Measurements from ENCODE around the gene ABCB1.
"Not testable (repeated sequence)": the region's sequence is repeated elsewhere in the genome, so short reads cannot be mapped to it uniquely, and the experiment has no call there.

ABCB1 gene

DNA sequence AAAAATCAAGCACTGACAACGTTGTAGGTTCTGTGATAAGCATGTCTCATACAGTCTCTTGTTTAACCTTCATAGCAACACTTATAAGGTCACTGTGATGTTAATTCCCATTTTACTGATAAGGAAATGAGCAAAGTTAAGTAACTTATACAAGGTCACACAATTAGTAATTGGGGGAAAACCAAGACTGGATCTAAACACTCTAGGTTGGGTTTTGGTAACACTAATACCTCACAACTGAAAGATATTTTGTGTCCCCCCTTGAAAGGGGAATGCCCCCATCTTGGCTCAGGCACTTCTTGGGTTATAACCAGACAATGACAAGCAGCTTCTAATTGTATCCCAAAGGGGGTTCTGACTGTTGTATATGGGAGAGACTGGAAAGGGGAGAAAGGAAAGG lies 89.2 kb downstream of the ABCB1 start:
- DNase-seq, result no peak

DNA sequence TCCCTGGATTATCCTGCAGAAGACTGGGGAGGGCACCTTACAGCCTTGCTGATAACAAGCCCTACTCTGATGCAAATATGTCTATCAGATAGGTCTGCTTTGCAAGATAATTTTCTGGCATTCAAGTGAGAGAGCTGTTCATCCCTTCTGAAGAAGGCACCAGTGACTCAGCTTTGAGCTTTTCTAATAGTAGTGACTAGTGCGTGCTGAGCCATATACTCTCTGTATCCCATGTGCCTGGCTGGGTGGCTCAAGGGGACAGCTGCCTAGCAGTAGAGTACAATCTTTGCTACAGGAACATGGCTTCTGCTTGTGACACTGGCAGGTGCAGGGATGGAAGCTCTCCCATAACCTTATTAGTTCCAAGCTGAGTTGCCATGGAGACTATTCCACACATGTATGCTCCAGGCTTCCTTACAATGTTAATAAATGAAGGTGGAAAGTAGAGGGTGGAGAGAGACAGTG lies 90.2 kb downstream of the ABCB1 start:
- DNase-seq, result no peak

DNA sequence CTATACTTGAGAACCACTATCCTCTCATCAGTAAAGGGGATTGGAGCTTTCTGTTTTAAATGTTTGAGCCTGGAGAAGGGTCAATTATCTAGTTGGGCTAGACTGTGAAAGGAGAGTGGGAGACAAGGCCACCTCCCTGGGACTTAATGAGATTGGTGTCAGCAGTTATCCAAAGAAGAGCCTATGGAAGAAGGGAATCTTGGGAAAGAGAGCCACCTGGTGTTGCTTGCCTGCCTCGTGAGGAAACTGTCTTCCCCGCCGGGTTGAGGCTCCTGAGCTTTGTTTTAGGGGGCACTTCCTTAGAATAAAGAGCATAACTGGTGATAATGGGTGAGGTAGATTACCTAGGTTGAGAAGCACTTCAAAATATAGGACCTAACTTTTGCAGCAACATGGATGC lies 93.2 kb downstream of the ABCB1 start:
- DNase-seq, result no peak

DNA sequence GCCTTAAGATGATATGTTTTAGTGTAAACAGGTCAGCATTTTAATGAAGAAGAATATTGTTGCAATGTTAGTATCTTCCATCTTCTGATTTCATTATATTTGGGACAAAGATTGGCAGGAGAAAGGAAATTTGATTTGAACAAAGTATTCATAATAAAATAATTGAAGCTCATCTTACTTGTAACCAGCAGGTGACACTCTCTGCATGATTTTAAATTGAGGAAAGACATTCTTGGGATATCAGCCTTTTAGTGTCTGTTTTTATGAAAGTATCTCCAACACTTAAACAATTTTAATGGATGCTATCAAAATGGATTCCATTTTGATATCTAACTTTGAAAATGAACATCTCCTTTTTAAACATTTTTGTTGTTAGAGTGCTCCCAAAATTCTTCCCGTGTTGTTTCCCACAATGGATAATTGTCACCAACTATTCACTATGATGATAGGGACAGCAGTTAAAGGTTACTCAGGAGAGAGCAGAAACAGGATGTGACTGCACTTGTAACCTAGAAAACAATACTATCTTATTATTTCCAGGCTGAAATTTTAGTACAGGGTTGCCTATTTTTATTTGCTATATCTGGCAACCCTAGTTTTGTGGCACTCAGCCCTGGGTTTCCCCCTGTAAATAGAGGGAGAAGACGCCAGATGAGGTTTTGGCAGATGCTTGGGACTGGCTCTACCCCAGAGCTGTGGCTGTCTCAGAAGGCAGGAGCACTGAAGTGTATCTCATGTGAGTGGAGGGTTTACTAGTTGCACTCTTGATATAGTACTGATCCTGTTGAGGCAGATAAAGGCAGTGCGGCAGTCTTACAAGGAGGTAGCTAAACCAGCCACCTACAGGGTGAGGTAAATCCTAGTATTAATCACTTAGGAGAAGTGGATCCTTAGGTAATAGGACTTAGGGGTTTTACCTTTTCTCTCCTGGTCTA lies 94.2 kb downstream of the ABCB1 start:
- DNase-seq, result no peak

DNA sequence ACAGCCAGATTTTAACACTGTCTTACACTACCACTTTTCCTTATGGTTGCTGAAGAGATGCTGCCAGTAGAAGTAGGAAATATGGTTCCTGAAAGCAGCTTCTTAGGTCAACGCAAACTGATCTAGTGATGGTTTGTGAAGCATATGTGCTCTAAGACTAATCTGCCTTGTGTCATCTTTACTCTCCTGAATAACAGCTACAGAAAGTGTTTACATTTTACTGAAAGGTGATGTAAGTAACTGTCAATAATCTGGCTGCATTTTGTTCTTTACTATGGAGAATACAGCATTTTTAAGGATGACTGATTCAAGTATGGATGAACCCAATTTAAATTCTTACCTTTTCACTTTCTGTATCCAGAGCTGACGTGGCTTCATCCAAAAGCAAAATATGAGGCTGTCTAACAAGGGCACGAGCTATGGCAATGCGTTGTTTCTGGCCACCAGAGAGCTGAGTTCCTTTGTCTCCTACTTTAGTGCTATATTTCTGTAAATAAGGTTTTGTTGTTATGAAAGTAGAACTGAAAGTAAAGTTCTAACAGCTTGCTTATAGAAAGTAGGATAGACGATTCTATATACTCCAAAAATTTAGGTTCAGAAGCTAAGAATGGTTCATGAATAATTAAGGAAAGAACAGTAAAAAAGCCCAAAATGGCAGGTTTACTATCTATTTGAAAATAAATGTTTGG lies 95.0 kb downstream of the ABCB1 start:
- no peak for DNase-seq

DNA sequence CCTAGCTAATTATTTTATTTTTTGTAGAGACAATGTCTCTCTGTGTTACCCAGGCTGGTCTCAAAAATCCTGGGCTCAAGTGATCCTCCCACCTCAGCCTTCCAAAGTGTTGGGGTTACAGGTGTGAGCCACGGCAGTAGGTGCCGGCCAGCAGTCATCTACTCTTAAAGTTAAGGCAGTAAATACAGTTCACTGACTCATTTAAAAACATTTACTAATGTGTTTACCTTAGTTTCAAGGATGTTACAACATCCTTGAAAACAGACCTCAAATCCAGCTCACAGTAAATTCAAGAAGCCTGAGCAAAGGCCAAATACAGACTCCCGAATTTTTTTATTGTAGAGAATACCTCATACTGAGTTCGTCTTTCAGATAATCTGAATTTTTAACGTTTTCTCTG lies 95.6 kb downstream of the ABCB1 start:
- no peak for DNase-seq

DNA sequence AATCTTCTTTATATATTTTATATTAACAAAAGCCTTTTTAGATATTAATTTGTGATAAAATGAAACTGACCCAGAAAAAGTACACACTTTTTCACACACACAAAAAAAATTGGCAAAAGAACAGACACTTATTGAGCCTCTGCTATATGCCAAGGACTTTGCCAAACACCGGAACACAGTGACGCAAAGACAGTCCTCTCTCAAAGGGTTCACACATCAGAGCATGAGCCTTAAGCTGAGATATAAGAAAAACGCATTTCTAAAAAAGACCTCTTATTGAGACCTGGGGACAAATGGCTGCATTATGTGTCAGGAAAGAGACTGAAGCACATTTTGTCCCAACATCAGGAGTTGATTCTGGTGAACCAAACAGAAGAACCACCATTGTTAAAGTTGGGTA lies 101.2 kb downstream of the ABCB1 start:
- no peak for DNase-seq

DNA sequence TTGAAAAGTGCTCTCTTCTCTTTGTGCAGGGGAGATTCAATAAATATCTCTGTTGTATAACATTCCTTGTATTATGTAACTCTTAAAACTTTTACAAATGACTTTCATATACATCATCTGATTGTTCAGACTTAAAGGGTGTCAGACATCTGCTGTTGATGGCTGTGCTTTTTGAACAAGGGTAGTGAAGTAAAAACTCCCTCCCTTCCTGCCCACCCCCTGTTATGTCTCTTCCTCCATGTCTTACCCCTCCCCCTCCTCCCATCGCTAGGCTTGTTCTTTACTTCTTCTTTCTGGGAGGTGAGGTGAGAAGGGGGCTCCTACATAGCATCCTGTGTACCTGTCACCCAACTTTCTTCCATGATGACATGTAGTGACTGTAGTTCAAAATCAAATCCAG lies 101.8 kb downstream of the ABCB1 start:
- no peak for DNase-seq

DNA sequence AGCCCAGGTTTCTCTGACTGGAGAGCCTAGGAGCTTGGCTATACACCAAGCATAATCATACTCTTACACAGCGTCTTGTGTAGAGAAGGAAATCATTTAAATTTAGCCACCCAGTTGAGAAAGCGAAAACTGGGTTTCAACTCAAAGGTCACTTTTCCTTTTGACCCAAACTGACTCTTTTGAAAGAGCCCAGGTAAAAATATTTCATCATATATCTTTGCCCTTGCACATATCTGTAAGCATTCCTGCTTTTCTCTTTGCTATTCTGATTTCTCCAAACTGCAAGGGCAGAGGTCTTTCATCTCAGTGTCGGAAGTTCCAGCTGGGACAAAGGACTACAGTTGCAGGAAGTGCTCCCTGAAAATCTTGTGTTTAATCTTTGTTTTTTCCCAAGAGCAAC lies 103.2 kb downstream of the ABCB1 start:
- no peak for DNase-seq

DNA sequence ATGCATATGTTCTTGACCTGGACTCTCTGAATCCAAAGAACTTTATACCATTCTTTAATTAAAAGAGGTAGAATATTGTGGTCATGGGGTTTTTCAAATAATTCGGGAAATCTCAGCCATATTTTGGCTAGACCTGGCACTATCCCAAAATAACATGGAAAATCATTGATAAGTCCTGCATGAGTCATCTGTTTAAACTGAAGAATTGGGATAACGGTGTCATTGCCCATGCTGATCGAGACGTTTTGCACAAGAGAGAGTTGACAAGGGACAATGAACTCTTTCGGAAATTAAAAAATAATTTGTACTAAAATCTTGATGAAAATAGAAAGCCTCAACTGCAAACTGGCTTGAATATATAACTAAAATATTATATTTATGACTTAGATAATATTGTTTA lies 105.3 kb downstream of the ABCB1 start:
- DNase-seq, result no peak

DNA sequence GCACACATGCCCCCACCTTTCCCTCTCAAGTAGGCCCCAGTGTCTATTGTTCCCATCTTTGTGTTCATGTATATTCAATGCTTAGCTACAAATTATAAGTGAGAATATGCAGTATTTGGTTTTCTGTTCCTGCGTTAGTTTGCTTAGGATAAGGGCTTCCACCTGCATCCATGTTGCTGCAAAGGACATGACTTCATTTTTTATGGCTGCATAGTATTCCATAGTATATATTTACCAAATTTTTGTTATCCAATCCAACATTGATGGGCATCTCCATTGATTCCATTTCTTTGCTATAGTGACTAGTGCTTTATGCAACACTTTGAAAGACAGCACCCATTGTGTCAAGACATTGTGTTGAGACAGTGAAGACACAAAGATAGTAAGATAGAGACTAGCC lies 106.2 kb downstream of the ABCB1 start:
- DNase-seq, result no peak

DNA sequence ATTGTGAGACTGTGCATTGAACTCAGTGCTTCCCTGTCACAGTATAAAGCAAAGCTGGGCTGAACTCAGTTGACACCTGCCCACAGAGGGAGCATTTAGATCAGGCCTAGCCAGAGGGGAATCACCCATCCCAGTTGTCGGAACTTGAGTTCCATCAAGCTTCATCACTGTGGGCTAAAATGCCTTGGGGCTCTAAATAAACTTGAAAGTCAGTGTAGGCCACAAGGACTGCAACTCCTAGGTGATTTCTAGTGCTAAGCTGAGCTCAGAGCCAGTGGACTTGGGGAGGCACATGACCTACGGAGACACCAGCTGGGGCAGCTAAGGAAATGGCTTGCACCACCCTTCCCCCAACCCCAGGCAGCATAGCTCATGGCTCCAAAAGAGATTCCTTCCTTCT lies 117.6 kb downstream of the ABCB1 start:
- DNase-seq, result no peak

DNA sequence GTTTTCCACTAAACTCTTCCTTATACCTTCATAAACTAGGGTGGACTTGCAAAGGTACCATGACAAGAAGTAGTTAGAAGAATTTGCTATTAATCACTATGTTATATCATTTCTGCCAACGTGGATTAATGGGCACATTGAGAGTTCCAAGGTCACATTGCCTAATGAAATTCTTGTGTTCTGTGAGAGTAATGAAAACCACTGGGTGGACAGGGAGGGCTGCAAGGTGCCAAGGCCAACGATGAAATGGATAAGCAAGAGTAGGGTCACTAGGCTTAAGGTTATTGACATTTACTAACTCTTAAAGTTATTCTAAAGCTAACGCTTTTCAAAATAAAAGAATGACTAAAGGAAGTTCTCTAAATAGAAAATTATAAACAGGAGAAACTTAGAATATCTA lies 118.6 kb downstream of the ABCB1 start:
- no peak for DNase-seq

DNA sequence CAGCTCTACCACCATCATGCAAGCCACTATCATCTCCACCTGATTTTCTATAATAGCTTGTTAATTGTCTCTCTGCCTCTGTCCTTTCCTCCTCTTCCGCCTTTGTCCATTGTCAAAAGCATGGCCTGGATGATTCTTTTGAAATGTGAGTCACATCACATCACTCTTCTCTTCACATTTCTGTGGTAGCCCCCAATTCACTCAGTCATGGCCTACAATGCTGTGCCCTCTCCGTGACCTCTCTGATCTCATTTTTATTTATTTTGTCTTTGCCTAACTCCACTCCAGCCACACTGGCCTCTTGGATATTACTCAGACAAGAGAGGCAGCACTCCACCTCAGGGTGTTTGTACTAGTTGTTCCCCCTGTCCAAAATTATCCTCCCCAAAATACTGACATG lies 120.3 kb downstream of the ABCB1 start:
- DNase-seq, result no peak

DNA sequence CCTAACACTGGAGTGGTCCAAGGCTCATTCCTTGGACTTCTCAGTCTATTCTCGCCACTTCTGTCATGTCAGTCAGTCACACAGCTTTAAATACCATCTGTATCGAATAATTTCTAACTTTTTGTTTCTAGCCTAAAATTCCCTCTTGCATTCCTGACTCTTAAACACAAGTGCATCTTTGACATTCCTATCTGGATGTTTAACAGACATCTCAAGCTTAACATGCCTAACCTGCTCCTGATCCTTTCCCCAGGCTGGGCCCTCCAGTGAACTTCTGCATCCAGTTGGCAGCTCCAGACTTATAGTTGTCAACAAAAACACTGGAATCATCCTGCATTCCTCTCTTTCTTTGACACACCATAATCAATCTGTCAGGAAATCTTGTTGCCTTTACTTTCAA lies 120.7 kb downstream of the ABCB1 start:
- no peak for DNase-seq

DNA sequence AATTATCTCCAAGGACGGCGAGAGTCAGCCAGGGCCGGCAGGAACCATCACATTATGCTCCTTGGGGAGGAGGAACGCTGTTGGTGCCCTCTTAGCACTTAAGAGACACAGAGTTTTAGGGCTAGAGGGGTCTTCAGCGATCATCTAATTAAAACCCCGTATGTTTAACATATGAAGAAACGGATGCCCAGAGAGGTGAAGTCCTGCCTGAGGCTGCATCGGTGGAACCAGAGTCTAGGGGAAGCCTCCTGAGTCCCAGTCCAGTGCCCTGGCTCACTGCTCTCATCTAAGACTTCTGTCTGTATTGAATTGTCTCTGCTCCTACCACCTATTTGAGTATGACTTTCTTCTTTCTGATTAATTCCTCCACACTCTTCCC lies 124.5 kb downstream of the ABCB1 start:
- no peak for DNase-seq

DNA sequence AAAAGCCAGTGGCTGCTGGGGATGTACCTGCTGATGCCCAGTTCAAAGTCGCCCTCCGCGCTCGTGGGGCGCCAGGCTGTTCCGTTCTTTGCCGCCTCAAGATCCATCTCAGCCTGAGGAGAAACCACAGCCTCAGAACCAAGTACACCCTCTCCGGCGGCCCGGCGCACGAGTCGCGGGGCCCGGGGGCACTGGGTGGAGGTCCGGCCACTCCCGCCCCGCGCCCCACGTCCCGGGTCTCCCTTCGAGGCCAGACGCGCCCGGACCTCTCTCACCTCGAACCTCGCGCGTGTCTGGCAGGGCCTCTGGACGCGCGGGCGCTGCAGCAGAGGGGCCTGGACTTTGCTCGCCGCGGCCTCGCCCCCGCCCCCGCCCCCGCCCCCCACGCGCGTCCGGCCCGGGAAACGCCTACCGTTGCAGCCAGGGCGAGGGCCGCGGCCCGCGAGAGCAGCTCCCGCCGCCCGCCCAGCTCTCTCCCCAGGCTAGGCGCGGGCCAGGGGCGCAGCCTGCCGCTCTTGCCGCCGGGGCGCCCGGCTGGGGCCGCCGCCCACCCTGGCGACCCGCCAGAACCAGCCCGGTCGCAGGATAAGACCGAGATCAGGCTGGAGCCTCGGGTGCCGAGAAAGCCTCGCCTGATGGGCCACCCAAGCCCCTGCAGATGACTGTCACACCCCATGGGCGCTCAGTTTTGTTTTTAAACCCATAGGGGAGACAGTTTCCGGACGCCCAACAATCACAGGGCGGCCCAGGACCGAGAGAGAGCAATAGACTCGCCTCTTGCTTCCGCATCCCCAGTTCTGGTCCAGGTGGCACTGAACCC lies 125.1 kb downstream of the ABCB1 start, which contains the start of gene ABCB4:
Gene ABCB4 (minus strand): TSS at position 322 of the 820 bp plus-strand sequence. CDS start 215 bp downstream, at position 107.
- no peak for DNase-seq

DNA sequence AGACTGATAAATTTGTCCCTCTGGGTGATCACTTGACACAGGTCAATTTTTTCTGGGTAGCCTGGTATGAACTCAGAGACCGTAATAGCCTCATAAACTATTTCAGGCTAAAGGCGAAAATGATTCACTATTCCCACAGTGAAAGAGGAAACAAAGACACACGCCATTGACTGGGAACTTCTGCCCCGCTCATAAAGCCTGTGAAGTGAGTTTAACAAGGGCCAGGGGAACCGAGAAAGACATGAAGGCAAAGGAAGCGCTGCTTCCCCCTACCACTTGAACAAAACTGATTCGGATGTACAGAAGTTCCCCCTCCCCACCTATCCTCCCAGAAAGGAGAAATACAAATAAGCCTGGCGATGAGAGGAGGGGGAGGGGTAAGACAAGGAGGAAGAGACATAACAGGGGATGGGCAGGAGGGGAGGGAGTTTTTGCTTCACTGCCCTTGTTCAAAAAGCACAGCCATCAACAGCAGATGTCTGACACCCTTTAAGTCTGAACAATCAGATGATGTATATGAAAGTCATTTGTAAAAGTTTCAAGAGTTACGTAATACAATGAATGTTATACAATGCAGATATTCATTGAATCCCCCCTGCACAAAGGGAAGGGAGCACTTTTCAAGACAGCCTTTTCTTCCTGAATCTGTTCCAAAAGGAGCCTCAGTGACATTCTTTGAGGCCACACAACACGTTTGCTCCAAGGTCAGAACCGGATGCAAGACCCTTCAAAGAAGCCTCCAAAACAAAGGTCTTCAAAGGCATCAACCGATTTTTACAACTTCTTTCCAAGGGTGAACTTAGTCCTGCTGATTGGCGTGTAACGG lies 125.9 kb downstream of the ABCB1 start:
- DNase-seq, result no peak

DNA sequence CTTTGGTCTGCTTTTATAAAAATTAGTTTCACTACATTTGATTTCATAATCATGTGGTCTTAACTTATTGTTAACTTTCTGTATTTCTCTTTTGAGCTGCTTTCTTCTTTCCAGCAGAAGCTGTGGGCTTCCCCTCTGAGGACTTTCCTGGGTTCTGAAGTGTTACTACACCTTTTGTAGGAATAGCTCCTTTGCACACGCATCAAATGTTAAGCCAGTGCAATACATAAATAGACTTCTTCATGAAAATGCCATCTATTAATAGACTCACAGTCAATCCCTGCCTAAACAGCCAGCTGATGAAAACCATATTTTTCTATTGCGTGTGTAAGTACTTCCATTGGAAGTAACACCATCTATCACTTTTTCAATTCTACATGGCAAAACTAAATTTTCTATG lies 126.7 kb downstream of the ABCB1 start:
- DNase-seq, result no peak

DNA sequence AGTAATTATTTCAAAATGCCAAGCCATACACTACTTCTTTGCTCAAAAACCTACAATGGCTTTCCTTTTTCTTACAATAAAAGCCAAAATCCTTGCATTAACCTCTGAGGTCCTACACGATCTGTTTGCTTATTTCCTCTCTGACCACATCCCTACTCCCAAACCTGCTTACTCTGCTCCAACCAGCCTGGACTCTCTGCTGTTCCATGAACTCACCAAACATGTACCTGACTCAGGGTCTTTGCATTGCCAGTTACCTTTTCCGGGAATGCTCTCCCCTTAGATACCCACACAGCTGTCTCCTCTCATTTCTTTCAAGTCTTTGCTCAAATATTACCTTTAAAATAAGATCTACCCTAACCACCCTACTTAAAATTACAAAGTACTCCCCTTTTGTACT lies 127.5 kb downstream of the ABCB1 start:
- DNase-seq, result no peak

DNA sequence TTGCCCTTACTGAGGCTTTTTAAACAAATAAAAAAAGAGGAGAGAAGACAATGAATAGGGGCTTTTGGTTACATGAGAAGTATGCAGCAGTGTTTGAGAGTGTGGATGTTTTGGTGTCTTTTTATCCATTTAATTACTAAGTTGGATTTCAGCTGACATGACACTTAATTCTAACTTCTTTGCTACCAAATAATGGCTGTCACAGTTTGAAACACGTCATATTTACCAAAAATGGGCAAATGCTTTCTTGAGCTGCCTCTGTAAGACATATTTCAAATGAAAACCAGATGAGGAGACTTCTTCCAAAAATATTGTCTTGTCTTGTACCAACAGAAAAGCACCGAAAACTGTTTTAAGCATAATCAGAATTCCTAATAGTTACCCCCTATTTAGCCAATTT lies 129.2 kb downstream of the ABCB1 start:
- no peak for DNase-seq

DNA sequence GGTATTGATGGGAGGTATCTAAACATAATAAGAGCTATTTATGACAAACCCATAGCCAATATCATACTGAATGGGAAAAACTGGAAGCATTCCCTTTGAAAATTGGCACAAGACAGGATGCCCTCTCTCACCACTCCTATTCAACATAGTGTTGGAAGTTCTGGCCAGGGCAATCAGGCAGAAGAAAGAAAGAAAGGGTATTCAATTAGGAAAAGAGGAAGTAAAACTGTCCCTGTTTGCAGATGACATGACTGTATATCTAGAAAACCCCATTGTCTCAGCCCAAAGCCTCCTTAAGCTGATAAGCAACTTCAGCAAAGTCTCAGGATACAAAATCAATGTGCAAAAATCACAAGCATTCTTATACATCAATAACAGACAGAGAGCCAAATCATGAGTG lies 131.5 kb downstream of the ABCB1 start:
- DNase-seq, result not testable (repeated sequence)

DNA sequence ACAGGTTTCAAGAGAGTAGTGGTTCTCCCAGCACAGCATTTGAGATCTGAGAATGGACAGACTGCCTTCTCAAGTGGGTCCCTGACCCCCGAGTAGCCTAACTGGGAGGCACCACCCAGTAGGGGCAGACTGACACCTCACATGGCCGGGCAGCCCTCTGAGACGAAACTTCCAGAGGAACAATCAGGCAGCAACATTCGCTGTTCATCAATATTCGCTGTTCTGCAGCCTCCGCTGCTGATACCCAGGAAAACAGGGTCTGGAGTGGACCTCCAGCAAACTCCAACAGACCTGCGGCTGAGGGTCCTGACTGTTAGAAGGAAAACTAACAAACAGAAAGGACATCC lies 135.2 kb downstream of the ABCB1 start:
- not testable (repeated sequence) for DNase-seq
